Lower lobe of right lung (tissue), 2 donors: ENCODE measurements around the gene CCHCR1. TPM values are rescaled to one million over a fixed set of nuclear protein-coding genes. Genes with fewer than 3 reads are reported as not detected.

Experiments
- ATAC-seq, 2 donors: fragments of 200-7000 bp; cut with Tn5 transposase; one replicate each; pipeline ENCODE4 v1.9.1; 2020 to 2022; ENCODE audit warnings: mild to moderate bottlenecking in 2 of 2, moderate library complexity in 2 of 2
- DNase-seq: peaks from one replicate; pipeline ENCODE4 v3.0.0-alpha.2; 2020
- H3K27ac ChIP-seq: fragments of 200-600 bp; one replicate; pipeline ENCODE4 v1.8.0; 2022
- H3K27me3 ChIP-seq: fragments of 200-600 bp; one replicate; pipeline ENCODE4 v1.8.0; 2022; ENCODE audit warnings: low read depth
- H3K36me3 ChIP-seq: fragments of 200-600 bp; one replicate; pipeline ENCODE4 v1.8.0; 2022; ENCODE audit warnings: mild to moderate bottlenecking
- H3K4me1 ChIP-seq: fragments of 200-600 bp; one replicate; pipeline ENCODE4 v1.8.0; 2022
- H3K4me3 ChIP-seq: fragments of 200-600 bp; one replicate; pipeline ENCODE4 v1.8.0; 2022; ENCODE audit warnings: mild to moderate bottlenecking
- H3K9me3 ChIP-seq: fragments of 200-600 bp; one replicate; pipeline ENCODE4 v1.8.0; 2022
- CTCF ChIP-seq: fragments of 200-600 bp; IDR thresholded peaks from one replicate; pipeline ENCODE4 v1.8.0; 2022; ENCODE audit warnings: antibody characterized with exemption, mild to moderate bottlenecking
- intact Hi-C: fragments of 100-400 bp; cut with DNase I; formaldehyde crosslinking; loops from one replicate; pipeline ENCODE4 v1.11.0; 2022
- total RNA-seq: library from RNA; stranded (reverse); fragmentation: NEBNext Ultra II Directional; extraction: Animal tissue kit (Norgen Biotek cat#: 25700); gene quantifications from one replicate; pipeline ENCODE4 v1.2.1, GENCODE V29; 2021
- donor health status: DM: no; HTN: yes; CAD: no; lungs with severe emphysema.

Gene CCHCR1
- total RNA-seq, 1 donor from 2014 or later, result 16.5 TPM

- Histone ChIP-seq H3K9me3 (no peaks in the 10 kb centered on the region), H3K4me1 (peaks cover 32% of the 10 kb centered on the region), H3K36me3 (no peaks in the 10 kb centered on the region), H3K4me3 (no peak overlapping the region), H3K27ac (no peak overlapping the region), H3K27me3 (no peaks in the 10 kb centered on the region)
- no peak for TF ChIP-seq CTCF
- ATAC-seq, result no peak
- no peak for DNase-seq
- intact Hi-C loops, result no loop called here
These were observed 39.4 kb downstream of the CCHCR1 start for GRCh38 chr6:31118178-31118577.

- no peak for DNase-seq
- TF ChIP-seq CTCF, result no peak
- H3K4me1 ChIP-seq, result peaks cover 20% of the 10 kb centered on the region
- no peak overlapping the region for H3K4me3 ChIP-seq
- intact Hi-C loops, result no loop called here
- no peak overlapping the region for H3K27ac ChIP-seq
- no peaks in the 10 kb centered on the region for H3K27me3 ChIP-seq
- no peaks in the 10 kb centered on the region for H3K9me3 ChIP-seq
- no peaks in the 10 kb centered on the region for H3K36me3 ChIP-seq
- ATAC-seq, result no peak
These were observed 40.8 kb downstream of the CCHCR1 start for GRCh38 chr6:31116661-31117385.

GRCh38 chr6:31115941-31116560 lies 41.6 kb downstream of the CCHCR1 start:
- peaks cover 20% of the 10 kb centered on the region for H3K4me1 ChIP-seq
- no peak for ATAC-seq
- no peak for TF ChIP-seq CTCF
- H3K4me3 ChIP-seq, result no peak overlapping the region
- no peak for DNase-seq
- H3K36me3 ChIP-seq, result no peaks in the 10 kb centered on the region
- H3K27ac ChIP-seq, result no peak overlapping the region
- intact Hi-C loops, result no loop called here
- H3K9me3 ChIP-seq, result no peaks in the 10 kb centered on the region
- no peaks in the 10 kb centered on the region for H3K27me3 ChIP-seq

- DNase-seq (no peak), ATAC-seq (peak; percentile 65 to 71)
- no peaks in the 10 kb centered on the region for H3K27me3 ChIP-seq
- intact Hi-C loops, result no loop called here
- TF ChIP-seq CTCF, result peak; percentile 19
- peak overlapping the region; percentile 58 for H3K27ac ChIP-seq
- peak overlapping the region; percentile 31 for H3K4me3 ChIP-seq
- H3K4me1 ChIP-seq, result peaks cover 20% of the 10 kb centered on the region
- H3K9me3 ChIP-seq, result no peaks in the 10 kb centered on the region
- H3K36me3 ChIP-seq, result no peaks in the 10 kb centered on the region
These were observed 42.4 kb downstream of the CCHCR1 start for GRCh38 chr6:31114970-31115849.

- Histone ChIP-seq H3K27ac (peak within 1 kb of the TSS; percentile 58), H3K4me3 (peak within 1 kb of the TSS; percentile 31), H3K36me3 (no peaks in the 10 kb centered on the region), H3K4me1 (peaks cover 20% of the 10 kb centered on the region), H3K9me3 (no peaks in the 10 kb centered on the region), H3K27me3 (no peaks in the 10 kb centered on the region)
- DNase-seq (peak; percentile 81), ATAC-seq (peak; percentile 94 to 96)
- TF ChIP-seq CTCF, result no peak
- intact Hi-C loops, result no loop called here
These were observed 43.1 kb downstream of the CCHCR1 start, which contains the start of gene PSORS1C1 for GRCh38 chr6:31114541-31114878. Gene PSORS1C1, plus strand, starts transcription at chr6:31114800. Its CDS starts 14,833 bp downstream, at chr6:31129633.
